C1 segment of cervical spinal cord (tissue), 14 donors: ENCODE measurements around the gene YWHAQ.

ENCODE experiments used
- DNase-seq, 14 donors: peaks; one replicate each; lab custom pipeline; 2025; lab: John Stamatoyannopoulos, UW

The YWHAQ gene

GRCh38 chr2:9655441-9656269 is 24.9 kb upstream of the YWHAQ start:
- DNase-seq = no peak

- peak in 1 of 14 donors; percentile 20 for DNase-seq
These were observed 23.8 kb upstream of the YWHAQ start for GRCh38 chr2:9654452-9655100.

GRCh38 chr2:9653485-9654271 is 22.9 kb upstream of the YWHAQ start:
- peak in 3 of 14 donors; percentile 23 to 40 (median 33) for DNase-seq

- no peak for DNase-seq
These were observed 22.2 kb upstream of the YWHAQ start for GRCh38 chr2:9652898-9653479.

GRCh38 chr2:9652267-9652666 is 21.5 kb upstream of the YWHAQ start:
- no peak for DNase-seq

- DNase-seq = no peak
These were observed 19.5 kb upstream of the YWHAQ start for GRCh38 chr2:9650119-9650821.

- DNase-seq = no peak
These were observed 18.5 kb upstream of the YWHAQ start for GRCh38 chr2:9649261-9649660.

GRCh38 chr2:9648821-9649220 is 18.0 kb upstream of the YWHAQ start:
- DNase-seq = no peak

GRCh38 chr2:9647884-9648283 is 17.1 kb upstream of the YWHAQ start:
- DNase-seq = no peak

GRCh38 chr2:9646196-9647030 is 15.6 kb upstream of the YWHAQ start:
- no peak for DNase-seq

GRCh38 chr2:9644603-9645002 is 13.8 kb upstream of the YWHAQ start:
- DNase-seq = no peak

GRCh38 chr2:9644021-9644420 is 13.2 kb upstream of the YWHAQ start:
- no peak for DNase-seq

- no peak for DNase-seq
These were observed 10.8 kb upstream of the YWHAQ start for GRCh38 chr2:9641641-9642040.

- no peak for DNase-seq
These were observed 9.8 kb upstream of the YWHAQ start for GRCh38 chr2:9640403-9641104.

GRCh38 chr2:9639740-9640343 is 9.0 kb upstream of the YWHAQ start:
- DNase-seq = no peak

GRCh38 chr2:9639000-9639602 is 8.3 kb upstream of the YWHAQ start:
- peak in 2 of 14 donors; percentile 38 to 49 for DNase-seq

GRCh38 chr2:9638532-9638931 is 7.7 kb upstream of the YWHAQ start:
- peak in 13 of 14 donors; percentile 7 to 87 (median 71) for DNase-seq

- DNase-seq = peak in 8 of 14 donors; percentile 29 to 72 (median 58)
These were observed 6.5 kb upstream of the YWHAQ start for GRCh38 chr2:9637330-9637729.

- no peak for DNase-seq
These were observed 3.3 kb upstream of the YWHAQ start for GRCh38 chr2:9634133-9634532.
